Caki2 (cell line): ENCODE data around the gene ZNF385C. TPM values are rescaled to one million over a fixed set of nuclear protein-coding genes. Genes with fewer than 3 reads are reported as not detected.
A peak's percentile ranks its signal among the peaks of the same experiment; 100 is the strongest.
"Not testable (repeated sequence)": the region's sequence is repeated elsewhere in the genome, so short reads cannot be mapped to it uniquely, and the experiment has no call there.

ENCODE experiments used
- DNase-seq: peaks from one replicate; pipeline ENCODE4 v3.0.0-alpha.2; 2015; ENCODE audit warnings: low read depth
- in situ Hi-C: cut with HindIII; loops from 2 replicates; pipeline ENCODE4 v1.10.0; 2016; ENCODE audit warnings: low sequenced_read_pairs, low pct_unique_long_range_greater_than_20kb, mixed read lengths
- total RNA-seq: library from RNA; depleted of rRNA; stranded (reverse); fragments of >200 nt; shearing (Covaris generic); gene quantifications from 2 replicates; pipeline ENCODE4 v1.2.3, GENCODE V29; 2014; ENCODE audit warnings: low replicate concordance

Gene ZNF385C
- total RNA-seq, 1 experiment from 2014 or later, result not detected

DNA sequence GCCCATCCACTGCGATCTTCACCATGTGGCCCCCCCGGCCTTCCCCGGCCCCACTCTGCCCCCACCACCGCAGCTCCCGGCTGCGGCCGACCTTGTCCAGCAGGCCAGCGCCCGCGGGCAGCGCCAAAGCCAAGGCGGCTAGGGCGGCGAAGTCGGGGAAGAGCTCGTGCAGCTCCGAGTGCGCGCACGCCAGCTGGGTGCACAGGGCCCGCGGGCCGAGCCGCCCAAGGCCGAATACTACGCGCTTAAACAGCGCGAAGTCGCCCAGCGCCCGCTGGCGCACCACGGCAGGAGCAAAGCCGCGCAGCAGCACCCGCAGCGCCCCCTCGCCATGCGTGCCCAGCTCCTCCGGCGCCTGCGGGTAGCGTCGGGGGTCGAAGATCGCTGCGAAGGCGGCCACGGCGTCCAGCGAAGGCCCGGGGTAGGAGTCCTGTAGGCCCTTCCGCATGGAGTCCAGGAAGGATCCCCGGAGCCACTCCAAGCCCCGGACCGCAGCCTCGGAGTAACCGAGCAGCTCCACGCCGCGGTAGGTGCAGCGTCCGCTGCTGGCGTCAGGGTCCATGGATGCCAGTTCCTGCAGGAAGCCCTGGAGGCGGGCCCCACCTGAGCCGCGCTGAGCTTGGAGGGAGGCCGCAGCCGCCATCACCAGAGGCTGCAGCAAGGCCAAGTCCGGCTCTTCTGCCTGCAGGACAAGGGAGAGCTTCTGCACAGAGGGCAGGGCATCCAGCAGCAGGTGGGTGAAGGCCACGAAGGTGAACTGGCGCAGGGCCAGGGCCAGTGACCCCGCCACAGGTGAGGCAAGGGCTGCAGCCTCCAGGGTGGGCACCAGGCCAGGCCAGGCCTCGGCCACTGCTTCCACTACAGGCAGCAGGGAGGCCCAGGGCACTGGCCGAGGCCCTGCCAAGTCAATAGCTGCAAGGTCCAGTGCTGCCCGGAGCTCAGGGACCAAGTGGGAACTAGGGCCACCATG, 58.2 kb downstream of the ZNF385C start:
- in situ Hi-C loops, result no loop called here
- DNase-seq, result no peak

- DNase-seq, result no peak
- in situ Hi-C loops, result no loop called here
Measured at GRCh38 chr17:42038221-42038973, 59.9 kb downstream of the ZNF385C start.

DNA sequence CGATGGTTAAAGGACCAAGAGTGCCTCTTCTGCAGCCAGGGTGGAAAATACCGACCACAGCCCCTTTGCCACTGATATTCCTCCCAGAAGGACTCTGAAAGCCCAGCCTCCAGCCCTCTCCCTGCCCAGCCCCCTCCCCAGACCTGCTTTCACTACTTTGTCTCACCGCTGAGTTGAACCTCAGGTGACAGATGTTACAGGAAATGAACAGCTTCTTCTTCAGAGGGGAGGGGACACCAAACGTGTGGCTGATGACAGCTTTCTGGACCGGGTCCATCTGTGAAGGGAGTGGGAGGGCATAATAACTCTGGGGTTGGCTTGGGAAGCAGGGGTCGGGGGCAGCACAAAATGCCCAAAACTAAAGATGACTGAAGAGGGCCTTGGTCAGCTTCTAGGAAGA, 64.2 kb downstream of the ZNF385C start:
- in situ Hi-C loops, result no loop called here
- no peak for DNase-seq

GRCh38 chr17:42031584-42031983, 66.7 kb downstream of the ZNF385C start:
- in situ Hi-C loops, result no loop called here

GRCh38 chr17:42028791-42029127, 69.5 kb downstream of the ZNF385C start:
- no peak for DNase-seq
- in situ Hi-C loops, result no loop called here

More at GRCh38 chr17:42031584-42031983, 66.7 kb downstream of the ZNF385C start:
- no peak for DNase-seq

DNA sequence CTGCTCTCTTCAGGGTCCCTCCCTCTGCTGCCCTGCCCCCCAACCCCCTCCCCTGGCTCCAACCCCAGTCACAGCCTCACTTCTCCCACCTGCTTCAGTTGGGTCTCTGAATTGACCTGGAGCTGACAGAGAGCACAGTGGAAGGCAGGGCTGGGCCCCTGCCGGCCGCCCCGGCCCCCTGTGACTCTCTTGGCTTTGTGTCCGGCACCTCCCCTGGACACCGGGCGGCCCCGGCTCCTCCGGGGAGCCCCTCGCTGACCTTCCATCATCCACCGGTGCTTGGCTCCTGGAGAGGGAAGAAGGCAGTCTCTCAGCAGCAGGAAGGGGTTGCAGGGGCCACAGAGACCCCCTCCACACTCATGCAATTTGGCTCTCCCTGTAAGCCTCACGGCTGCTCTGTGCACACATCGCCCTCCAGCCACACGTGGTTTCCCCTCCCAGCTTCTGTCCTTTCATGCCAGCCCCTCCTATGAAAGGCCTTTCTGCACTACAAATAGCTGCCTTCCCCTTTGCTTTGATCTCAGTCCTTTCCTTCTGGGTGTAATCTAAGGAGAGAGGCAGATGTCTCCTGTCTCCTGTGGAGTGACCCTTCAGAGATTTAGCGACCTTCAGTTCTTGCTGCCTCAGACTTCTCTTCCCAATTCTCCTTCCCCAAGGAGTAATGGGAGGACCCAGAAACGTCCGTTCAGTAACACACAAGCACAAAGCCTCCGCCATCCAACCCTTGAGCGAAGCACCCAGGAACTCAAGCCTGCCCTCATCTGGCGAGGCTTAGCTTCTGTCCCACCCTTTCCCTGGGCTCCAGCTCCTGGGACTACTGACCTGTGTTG, 70.1 kb downstream of the ZNF385C start:
- DNase-seq, result no peak
- in situ Hi-C loops, result no loop called here

GRCh38 chr17:42027590-42027889, 70.7 kb downstream of the ZNF385C start:
- in situ Hi-C loops, result no loop called here
- DNase-seq, result no peak

GRCh38 chr17:42026857-42027589, 71.2 kb downstream of the ZNF385C start:
- in situ Hi-C loops, result no loop called here
- DNase-seq, result no peak

- in situ Hi-C loops, result no loop called here
- DNase-seq, result no peak
Measured at GRCh38 chr17:42025936-42026335, 72.3 kb downstream of the ZNF385C start.

GRCh38 chr17:42025191-42025579, 73.1 kb downstream of the ZNF385C start:
- in situ Hi-C loops, result no loop called here
- no peak for DNase-seq

GRCh38 chr17:42023524-42024349, 74.5 kb downstream of the ZNF385C start:
- in situ Hi-C loops, result no loop called here
- no peak for DNase-seq

GRCh38 chr17:42020845-42021244, 77.4 kb downstream of the ZNF385C start:
- DNase-seq, in situ Hi-C loops: not testable (repeated sequence)

- in situ Hi-C loops, result no loop called here
- peak; percentile 83 for DNase-seq
Measured at GRCh38 chr17:42019509-42020404, 78.5 kb downstream of the ZNF385C start, which contains the start of gene NKIRAS2. NKIRAS2 (plus strand) TSS chr17:42020090; CDS start chr17:42021578, 1,488 bp downstream.

- in situ Hi-C loops, result no loop called here
- DNase-seq, result no peak
Measured at GRCh38 chr17:42018988-42019387, 79.3 kb downstream of the ZNF385C start.

DNA sequence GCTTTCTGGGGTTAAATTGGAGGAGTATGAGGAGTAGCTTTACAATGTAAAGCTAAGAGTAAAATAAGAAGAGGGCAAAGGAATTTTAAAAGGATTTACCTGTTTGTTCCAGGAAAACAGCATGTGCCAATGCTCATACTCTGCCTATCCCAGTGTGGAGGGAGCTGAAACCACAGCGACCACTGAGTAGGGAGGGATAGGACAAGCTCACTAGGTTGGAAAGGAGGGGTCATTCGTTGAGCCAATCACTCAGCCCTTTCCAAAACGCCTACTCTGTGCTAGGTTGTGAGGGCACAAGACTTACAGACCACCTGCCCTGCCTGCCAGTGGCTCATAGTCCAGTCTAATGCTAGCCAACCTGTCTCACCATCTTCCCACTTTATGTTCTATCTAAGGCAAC, 79.9 kb downstream of the ZNF385C start:
- in situ Hi-C loops, result no loop called here
- no peak for DNase-seq

DNA sequence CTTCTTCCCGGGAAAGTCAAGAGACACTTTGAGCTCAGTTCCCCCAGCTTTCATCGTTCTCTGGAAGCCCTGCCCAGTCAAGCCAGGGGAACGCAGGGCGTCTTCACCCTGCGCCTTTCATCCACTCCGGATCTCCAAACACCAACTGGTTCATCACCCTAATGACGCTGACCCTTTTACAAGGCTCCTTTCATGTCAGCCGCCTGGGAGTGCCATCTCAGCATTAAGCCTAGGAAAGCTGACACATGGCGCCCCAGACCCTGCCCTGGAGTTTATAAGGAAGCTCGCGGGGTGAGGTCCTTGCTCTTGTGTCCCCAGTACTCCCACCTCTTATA, 80.4 kb downstream of the ZNF385C start:
- no peak for DNase-seq
- in situ Hi-C loops, result no loop called here
